Stimulated activated naive B cell treated with anti-CD40 and anti-IgM and Interleukin-4, amounts not matched to agents 10 μg/mL and 1 μg/mL and 100 μg/mL, for 72 hours (primary cell): Measurements from ENCODE around the gene MYT1.
"Not testable (repeated sequence)": the region's sequence is repeated elsewhere in the genome, so short reads cannot be mapped to it uniquely, and the experiment has no call there.

Source experiments
- ATAC-seq, 2 donors: fragments of 150-1000 bp; cut with Tn5 transposase; replicated peaks; 2 replicates each; pipeline ENCODE4 v1.10.0; 2021; ENCODE audit warnings: moderate library complexity in 1 of 2
- DNase-seq: peaks from one replicate; pipeline ENCODE4 v3.0.0; 2021
- H3K27ac Mint-ChIP-seq: one replicate; pipeline ENCODE4 v1.8.0; 2022; ENCODE audit warnings: mild to moderate bottlenecking, mixed read lengths
- H3K27me3 Mint-ChIP-seq, 2 donors: one replicate each; pipeline ENCODE4 v1.8.0; 2022; ENCODE audit warnings: mixed read lengths in 2 of 2
- H3K36me3 Mint-ChIP-seq, 2 donors: one replicate each; pipeline ENCODE4 v1.8.0; 2022; ENCODE audit warnings: mixed read lengths in 2 of 2, mild to moderate bottlenecking in 1 of 2
- H3K4me1 Mint-ChIP-seq, 2 donors: one replicate each; pipeline ENCODE4 v1.8.0; 2022; ENCODE audit warnings: mixed read lengths in 2 of 2, mild to moderate bottlenecking in 1 of 2
- H3K4me3 Mint-ChIP-seq, 2 donors: one replicate each; pipeline ENCODE4 v1.8.0; 2022; ENCODE audit warnings: mild to moderate bottlenecking in 2 of 2, mixed read lengths in 2 of 2, moderate library complexity in 1 of 2
- H3K9me3 Mint-ChIP-seq, 2 donors: one replicate each; pipeline ENCODE4 v1.8.0; 2022; ENCODE audit warnings: mixed read lengths in 2 of 2, mild to moderate bottlenecking in 1 of 2

MYT1 gene

DNA sequence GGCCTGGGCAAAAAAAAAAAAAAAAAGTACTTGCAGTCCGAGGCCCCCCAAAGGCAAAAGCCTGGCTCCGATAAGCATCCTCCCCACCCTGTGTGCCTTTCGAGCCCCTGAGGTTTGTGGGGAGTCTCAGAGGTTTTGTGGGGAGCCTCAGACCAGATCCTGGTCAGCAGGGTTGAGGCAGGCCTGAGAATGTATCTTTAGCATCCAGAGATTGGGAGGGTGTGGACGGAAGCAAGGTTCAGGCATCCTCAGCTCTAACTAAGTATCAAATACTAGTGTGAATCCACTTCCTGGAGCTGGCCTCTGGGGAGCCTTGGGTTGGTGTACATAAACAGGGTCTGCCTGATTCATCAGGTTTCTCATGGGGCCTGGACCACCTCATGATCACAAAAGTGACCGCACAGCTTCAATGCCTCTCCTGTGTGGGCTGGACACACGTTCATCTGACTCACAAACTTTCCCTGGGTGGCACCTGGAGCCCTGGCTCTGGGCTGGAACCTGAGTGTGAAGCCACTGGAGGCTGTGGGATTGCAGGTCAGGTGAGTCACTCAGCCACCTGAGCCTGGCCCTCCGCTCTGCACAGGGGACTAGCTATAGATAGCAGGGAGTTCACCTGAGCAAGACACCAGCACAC is 115.7 kb downstream of the MYT1 start:
- Mint-ChIP-seq H3K27me3 (no peaks in the 10 kb centered on the region), H3K4me3 (no peak overlapping the region), H3K4me1 (no peaks in the 10 kb centered on the region), H3K9me3 (no peaks in the 10 kb centered on the region), H3K36me3 (peaks cover 4 to 8% of the 10 kb centered on the region in 2 donors), H3K27ac (no peak overlapping the region)
- DNase-seq: no peak
- no peak for ATAC-seq

DNA sequence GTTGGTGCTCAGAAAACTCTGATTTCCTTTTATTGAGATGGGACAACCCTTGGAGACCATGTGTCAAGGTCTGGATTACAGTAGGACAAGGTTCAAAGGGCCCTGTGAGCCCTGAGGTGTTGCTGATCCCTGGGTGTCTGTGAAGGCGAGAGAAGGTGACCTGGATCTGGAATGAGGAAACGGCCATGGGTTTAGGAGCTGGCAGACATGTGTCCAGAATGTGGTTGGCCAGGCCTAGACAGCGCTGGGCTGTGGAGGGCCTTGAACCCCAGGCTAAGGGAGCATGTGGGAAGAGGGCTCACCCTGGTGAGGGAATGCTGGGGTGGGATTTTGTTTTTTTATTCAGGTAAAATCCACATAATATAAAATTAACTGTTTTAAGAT is 116.2 kb downstream of the MYT1 start:
- Mint-ChIP-seq H3K9me3 (peaks cover 0 to under 1% of the 10 kb centered on the region in 2 donors), H3K4me1 (no peaks in the 10 kb centered on the region), H3K27me3 (no peaks in the 10 kb centered on the region), H3K36me3 (peaks cover 4 to 8% of the 10 kb centered on the region in 2 donors), H3K4me3 (no peak overlapping the region), H3K27ac (no peak overlapping the region)
- ATAC-seq: no peak
- DNase-seq: no peak

DNA sequence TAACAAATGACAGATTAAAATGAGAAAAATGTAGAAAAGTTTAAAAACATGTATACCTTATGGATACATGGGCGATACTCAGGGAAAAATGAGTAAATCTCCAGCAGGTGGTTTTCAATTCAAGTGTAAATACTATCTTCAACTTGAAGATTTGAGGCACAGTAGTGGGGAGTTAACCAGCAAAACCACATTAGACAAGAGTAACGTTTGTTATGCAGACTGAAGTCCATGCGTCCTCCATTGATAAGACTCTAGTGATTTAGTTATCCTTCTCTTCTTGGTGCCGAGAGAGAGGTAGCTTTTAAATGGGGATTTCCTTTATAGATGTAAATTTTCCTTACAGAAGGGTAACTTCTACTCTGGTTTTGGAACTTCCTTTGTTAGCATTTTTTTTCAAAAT is 119.4 kb downstream of the MYT1 start:
- no peaks in the 10 kb centered on the region for H3K27me3 Mint-ChIP-seq
- no peak overlapping the region for H3K4me3 Mint-ChIP-seq
- H3K27ac Mint-ChIP-seq: no peak overlapping the region
- no peak for ATAC-seq
- no peak for DNase-seq
- no peaks in the 10 kb centered on the region for H3K36me3 Mint-ChIP-seq
- H3K4me1 Mint-ChIP-seq: no peaks in the 10 kb centered on the region
- H3K9me3 Mint-ChIP-seq: peaks cover 0 to 2% of the 10 kb centered on the region in 2 donors

DNA sequence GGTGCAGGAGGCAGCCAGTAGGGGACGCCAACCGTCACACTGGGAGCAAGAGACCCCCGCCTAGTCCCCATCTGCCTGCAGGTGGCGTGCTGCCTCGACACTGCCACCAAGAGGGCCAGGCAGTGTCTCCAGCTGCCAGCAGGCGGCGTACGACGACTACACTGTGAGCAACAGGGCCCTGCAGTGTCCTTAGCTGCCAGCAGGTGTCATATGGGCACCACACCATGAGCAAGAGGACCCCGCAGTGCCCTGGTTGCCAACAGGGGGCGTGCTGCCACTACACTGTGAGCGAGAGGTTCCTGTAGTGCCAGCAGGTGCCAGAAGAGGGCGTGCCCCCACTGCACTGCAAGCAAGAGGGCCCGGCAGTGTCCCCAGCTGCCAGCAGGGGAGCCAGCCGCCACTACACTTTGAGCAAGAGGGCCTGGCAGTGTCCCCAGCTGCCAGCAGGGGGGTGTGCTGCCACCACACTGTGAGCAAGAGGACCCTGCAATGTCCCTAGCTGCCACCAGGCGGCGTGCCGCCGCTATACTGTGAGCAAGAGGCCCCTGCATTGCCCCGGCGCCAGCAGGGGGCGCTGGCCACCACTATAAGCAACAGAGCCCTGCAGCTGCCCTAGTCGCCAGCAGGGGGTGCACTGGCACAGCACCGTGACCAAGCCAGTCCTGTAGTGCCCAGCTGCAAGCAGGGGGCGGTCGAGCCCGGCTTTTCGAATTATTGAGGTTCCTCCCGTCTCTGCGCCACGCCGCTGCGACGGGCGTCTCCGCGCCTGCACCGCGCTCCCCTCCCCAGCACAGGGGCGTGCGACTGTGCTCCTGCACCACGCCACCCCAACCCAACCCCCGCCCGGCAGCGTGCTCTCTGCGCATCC is 121.6 kb downstream of the MYT1 start:
- H3K27ac Mint-ChIP-seq: peak overlapping the region; percentile 76
- ATAC-seq (peak; percentile 86 to 92), DNase-seq (peak; percentile 77)
- H3K4me3 Mint-ChIP-seq, H3K9me3 Mint-ChIP-seq, H3K4me1 Mint-ChIP-seq, H3K36me3 Mint-ChIP-seq, H3K27me3 Mint-ChIP-seq: not testable (repeated sequence)

DNA sequence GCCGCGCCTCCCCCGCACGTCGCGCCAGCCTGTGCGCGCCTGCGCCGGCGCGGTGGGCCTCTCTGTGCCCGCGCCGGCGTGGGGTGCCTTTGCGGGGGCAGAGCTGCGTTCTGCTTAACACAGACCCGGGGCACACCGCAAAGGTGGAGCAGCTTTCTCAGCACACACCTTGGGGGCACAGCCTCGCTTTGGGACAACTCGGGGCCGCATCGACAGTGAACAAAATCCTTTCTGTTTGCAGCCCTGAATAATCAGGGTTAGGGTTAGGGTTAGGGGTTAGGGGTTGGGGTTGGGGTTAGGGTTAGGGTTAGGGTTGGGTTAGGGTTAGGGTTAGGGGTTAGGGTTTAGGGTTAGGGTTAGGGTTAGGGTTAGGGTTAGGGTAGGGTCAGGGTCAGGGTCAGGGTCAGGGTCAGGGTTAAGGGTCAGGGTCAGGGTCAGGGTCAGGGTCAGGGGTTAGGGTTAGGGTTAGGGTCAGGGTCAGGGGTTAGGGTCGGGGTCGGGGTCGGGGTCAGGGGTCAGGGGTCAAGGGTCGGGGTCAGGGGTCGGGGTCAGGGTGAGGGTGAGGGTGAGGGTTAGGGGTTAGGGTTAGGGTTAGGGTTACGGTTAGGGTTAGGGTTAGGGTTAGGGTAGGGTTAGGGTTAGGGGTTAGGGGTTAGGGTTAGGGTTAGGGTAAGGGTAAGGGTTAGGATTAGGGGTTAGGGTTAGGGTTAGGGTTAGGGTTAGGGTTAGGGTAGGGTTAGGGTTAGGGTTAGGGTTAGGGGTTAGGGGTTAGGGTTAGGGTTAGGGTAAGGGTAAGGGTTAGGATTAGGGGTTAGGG is 122.4 kb downstream of the MYT1 start:
- H3K4me3 Mint-ChIP-seq, H3K27me3 Mint-ChIP-seq, H3K4me1 Mint-ChIP-seq, H3K36me3 Mint-ChIP-seq, DNase-seq, H3K27ac Mint-ChIP-seq, H3K9me3 Mint-ChIP-seq: not testable (repeated sequence)
- ATAC-seq: peak in 1 of 2 donors; percentile 33

DNA sequence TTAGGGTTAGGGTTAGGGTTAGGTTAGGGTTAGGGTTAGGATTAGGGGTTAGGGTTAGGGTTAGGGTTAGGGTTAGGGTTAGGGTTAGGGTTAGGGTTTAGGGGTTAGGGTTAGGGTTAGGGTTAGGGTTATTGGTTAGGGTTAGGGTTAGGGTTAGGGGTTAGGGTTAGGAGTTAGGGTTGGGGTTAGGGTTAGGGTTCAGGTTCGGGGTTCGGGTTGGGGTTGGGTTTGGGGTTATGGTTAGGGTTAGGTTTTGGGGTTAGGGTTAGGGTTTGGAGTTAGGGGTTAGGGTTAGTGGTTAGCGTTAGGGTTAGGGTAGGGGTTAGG is 123.0 kb downstream of the MYT1 start:
- not testable (repeated sequence) for H3K27ac Mint-ChIP-seq, ATAC-seq, H3K4me1 Mint-ChIP-seq, H3K9me3 Mint-ChIP-seq, H3K27me3 Mint-ChIP-seq, DNase-seq, H3K36me3 Mint-ChIP-seq, H3K4me3 Mint-ChIP-seq
